HepG2 (cell line): Measurements from ENCODE around the gene ENTREP1. TPM values are rescaled to one million over a fixed set of nuclear protein-coding genes. Genes with fewer than 3 reads are reported as not detected.

Experiments
- ATAC-seq: fragments of 200-7000 bp; cut with Tn5 transposase; 3 replicates; pipeline ENCODE4 v1.9.1; 2020; ENCODE audit warnings: mild to moderate bottlenecking, moderate library complexity
- BruUV-seq: library from RNA; stranded (reverse); fragments of 400-500 nt; replicated peaks from 2 replicates; lab custom pipeline; 2021; lab: Mats Ljungman, UMichigan
- CTCF ChIA-PET: fragments of 300-600 bp; formaldehyde crosslinking; extraction: SDS; loops from one replicate; lab custom pipeline; 2021; ENCODE audit warnings: low total read pairs, inconsistent platforms, low intra/inter-chr PET ratio; lab: Yijun Ruan, JAX
- POLR2A ChIA-PET: fragments of 350-600 bp; sonication (Branson Sonifier 250); formaldehyde crosslinking; loops from one replicate; lab custom pipeline; 2020; ENCODE audit warnings: antibody characterized with exemption, inconsistent platforms; lab: Yijun Ruan, JAX
- DNase-seq: peaks from one replicate; pipeline ENCODE4 v3.0.0-alpha.2; 2015; ENCODE audit warnings: low spot score
- FAIRE-seq: peaks from 3 replicates; lab custom pipeline; 2011; peaks lifted over from hg19 to GRCh38; lab: Jason Lieb, UNC
- H2AFZ ChIP-seq: one replicate; pipeline ENCODE4 v1.6.1; 2011; ENCODE audit warnings: low read length, inconsistent platforms
- H3K27ac ChIP-seq: fragments of 300-600 bp; 3 replicates; pipeline ENCODE4 v1.8.0; 2011; ENCODE audit warnings: mixed run types, mild to moderate bottlenecking, mixed read lengths, low read length, inconsistent platforms; ENCODE audit not compliant: insufficient read depth; ENCODE audit errors: extremely low read length
- H3K27me3 ChIP-seq, 2 experiments: fragments of 200-600 bp in 1 of 2; 2 replicates in 1 of 2; 3 replicates in 1 of 2; pipeline versions ENCODE4 v1.6.0 to v1.8.0; 2011; ENCODE audit warnings: low read length in 2 of 2, mild to moderate bottlenecking in 2 of 2, moderate library complexity in 2 of 2, inconsistent platforms in 1 of 2; ENCODE audit not compliant: insufficient read depth in 2 of 2, control insufficient read depth in 1 of 2
- H3K36me3 ChIP-seq, 2 experiments: fragments of 200-600 bp in 1 of 2; replicated peaks in 1 of 2; 2 replicates in 1 of 2; 3 replicates in 1 of 2; pipeline versions ENCODE4 v1.5.1 to v1.8.0; 2011; ENCODE audit warnings: low read length in 2 of 2, inconsistent platforms in 1 of 2; ENCODE audit not compliant: insufficient read depth in 2 of 2, control insufficient read depth in 1 of 2
- H3K4me1 ChIP-seq: 2 replicates; pipeline ENCODE4 v1.5.1; 2012; ENCODE audit warnings: low read length, inconsistent platforms; ENCODE audit not compliant: insufficient read depth
- H3K4me2 ChIP-seq: 2 replicates; pipeline ENCODE4 v1.6.0; 2011; ENCODE audit warnings: low read depth, low read length, inconsistent platforms
- H3K4me3 ChIP-seq, 3 experiments: fragments of 200-600 bp in 1 of 3; sonication (generic), shearing (Covaris generic) in 1 of 3; replicated peaks in 1 of 3; 2 replicates each; pipeline ENCODE4 v1.5.1; 2011 to 2016; ENCODE audit warnings: low read length in 3 of 3, inconsistent platforms in 2 of 3, low read depth in 2 of 3, mild to moderate bottlenecking in 2 of 3, control low read depth in 1 of 3, mixed read lengths in 1 of 3; ENCODE audit not compliant: insufficient read depth in 1 of 3
- H3K79me2 ChIP-seq: one replicate; pipeline ENCODE4 v1.6.1; 2011; ENCODE audit warnings: low read length, inconsistent platforms; ENCODE audit not compliant: insufficient read depth
- H3K9ac ChIP-seq: 2 replicates; pipeline ENCODE4 v1.6.0; 2011; ENCODE audit warnings: mild to moderate bottlenecking, low read depth, low read length, inconsistent platforms; ENCODE audit not compliant: insufficient read depth
- H3K9me3 ChIP-seq: 2 replicates; pipeline ENCODE4 v1.5.1; 2012; ENCODE audit warnings: mild to moderate bottlenecking, low read length
- H4K20me1 ChIP-seq: 2 replicates; pipeline ENCODE4 v1.6.0; 2011; ENCODE audit warnings: inconsistent platforms, mild to moderate bottlenecking, low read length, moderate library complexity; ENCODE audit not compliant: insufficient read depth
- EZH2 ChIP-seq: conservative IDR thresholded peaks from 2 replicates; pipeline ENCODE4 v1.6.1; 2012; ENCODE audit warnings: mild to moderate bottlenecking, low read depth, low read length, moderate library complexity
- HIC2 ChIP-seq: sonication (generic); formaldehyde crosslinking; IDR thresholded peaks from 2 replicates; pipeline ENCODE4 v1.9.0; 2022; ENCODE audit warnings: low read depth, missing genetic modification reagents
- RXRA ChIP-seq: sonication (generic); formaldehyde crosslinking; IDR thresholded peaks from 2 replicates; pipeline ENCODE4 v1.5.1; 2020; ENCODE audit warnings: missing genetic modification reagents
- SMARCE1 ChIP-seq: fragments of 450-650 bp; IDR thresholded peaks from 2 replicates; pipeline ENCODE4 v1.6.1; 2017; ENCODE audit warnings: borderline replicate concordance
- SOX5 ChIP-seq: IDR thresholded peaks from 2 replicates; pipeline ENCODE4 v1.6.1; 2016; ENCODE audit warnings: borderline replicate concordance
- SP1 ChIP-seq, 2 experiments: fragments of 450-650 bp in 1 of 2; sonication (generic) in 1 of 2; formaldehyde crosslinking in 1 of 2; IDR thresholded peaks; 2 replicates each; pipeline versions ENCODE4 v1.4.0 to v1.6.1; 2016 to 2020; ENCODE audit warnings: missing genetic modification reagents in 1 of 2
- STAT5B ChIP-seq: sonication (generic); formaldehyde crosslinking; IDR thresholded peaks from 2 replicates; pipeline ENCODE4 v1.4.0; 2020; ENCODE audit warnings: missing genetic modification reagents
- YY1 ChIP-seq: IDR thresholded peaks from 2 replicates; pipeline ENCODE4 v1.6.1; 2011; ENCODE audit warnings: low read length, low read depth, moderate library complexity, mild to moderate bottlenecking; ENCODE audit not compliant: insufficient read depth, insufficient replicate concordance
- ZNF597 ChIP-seq: sonication (generic); formaldehyde crosslinking; IDR thresholded peaks from 2 replicates; pipeline ENCODE4 v1.5.0; 2020; ENCODE audit warnings: missing genetic modification reagents
- ZNF619 ChIP-seq: sonication (generic); formaldehyde crosslinking; IDR thresholded peaks from 2 replicates; pipeline ENCODE4 v1.4.0; 2020; ENCODE audit warnings: mild to moderate bottlenecking, missing genetic modification reagents
- ZSCAN20 ChIP-seq: sonication (generic); formaldehyde crosslinking; IDR thresholded peaks from 2 replicates; pipeline ENCODE4 v1.4.0; 2020; ENCODE audit warnings: missing genetic modification reagents, mild to moderate bottlenecking, borderline replicate concordance
- WGBS: methylation state at CpG from one replicate; pipeline ENCODE4 v1.1.6; 2017; ENCODE audit warnings: low lambda C conversion rate; 5-methylcytosine and 5-hydroxymethylcytosine counted together
- in situ Hi-C: cut with HindIII; loops from 2 replicates; pipeline ENCODE4 v1.10.0; 2017; ENCODE audit warnings: low pct_unique_long_range_greater_than_20kb; ENCODE audit not compliant: extremely low pct_ligation_motif_present
- intact Hi-C: fragments of 100-400 bp; cut with micrococcal nuclease; formaldehyde crosslinking; loops from one replicate; pipeline ENCODE4 v1.10.0; 2022; ENCODE audit not compliant: unreplicated experiment
- polyA plus RNA-seq, 8 experiments: library from polyadenylated mRNA; depleted of rRNA in 3 of 8; stranded (reverse) in 7 of 8; unstranded in 1 of 8; fragments of >200 nt; fragmentation: Illumina TruSeq in 4 of 8; extraction: Trizol in 4 of 8; gene quantifications; 2 replicates each; pipeline versions ENCODE4 v1.2.1 to v1.2.3, GENCODE V29; 2011 to 2016; ENCODE audit warnings: low read depth in 4 of 8, missing spikeins in 1 of 8, mixed read lengths in 1 of 8; ENCODE audit not compliant: insufficient read depth in 1 of 8
- total RNA-seq, 5 experiments: library from RNA; depleted of rRNA; stranded (reverse); fragments of >200 nt; fragmentation: Illumina TruSeq; extraction: Trizol; gene quantifications; 2 replicates each; pipeline ENCODE4 v1.2.3, GENCODE V29; 2016; ENCODE audit warnings: low read depth in 1 of 5
- TF ChIP-seq, protein P1 (sequence below): sonication (generic); formaldehyde crosslinking; IDR thresholded peaks from 2 replicates; pipeline ENCODE4 v1.5.1; 2020; ENCODE audit warnings: missing genetic modification reagents, mild to moderate bottlenecking, borderline replicate concordance
- TF ChIP-seq, protein P2 (sequence below): sonication (generic); formaldehyde crosslinking; IDR thresholded peaks from 2 replicates; pipeline ENCODE4 v1.8.0; 2022; ENCODE audit warnings: missing genetic modification reagents, low read depth, mild to moderate bottlenecking, borderline replicate concordance

The ENTREP1 gene
- total and polyA plus RNA-seq, 2 of the 13 experiments (the other 11 are each of a cell fraction or from before 2014, with no cell fraction given): not detected

DNA sequence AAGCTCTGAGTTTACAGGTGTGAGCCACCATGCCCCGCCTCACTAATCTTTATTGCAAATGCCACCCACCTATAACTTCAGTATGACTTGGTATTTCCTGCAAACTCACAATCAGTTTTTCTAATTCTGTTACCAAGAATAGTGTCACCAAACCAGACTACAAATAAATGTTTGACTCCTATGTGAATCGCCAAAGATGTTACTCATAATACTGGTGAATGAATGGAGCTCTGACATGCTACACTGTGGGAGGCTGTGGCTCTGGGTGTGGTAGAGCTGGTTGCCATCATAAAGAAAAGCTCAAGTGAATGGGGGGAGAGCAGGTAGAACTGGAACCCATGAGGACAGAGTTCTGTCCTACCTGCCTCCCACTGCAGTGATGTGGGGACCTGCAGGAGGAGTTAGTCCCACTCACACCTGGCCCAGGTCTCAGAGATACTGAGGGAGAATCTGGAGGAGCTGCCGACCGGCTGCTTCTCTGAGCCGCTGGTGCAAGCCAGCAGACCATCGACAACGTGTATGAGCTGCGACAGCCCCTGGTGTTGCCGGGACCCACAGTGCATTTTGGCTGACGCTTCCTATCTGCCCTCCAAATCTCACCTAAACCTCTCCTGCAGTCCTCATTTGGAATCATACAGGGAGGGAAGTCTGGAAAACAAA, 95.7 kb downstream of the ENTREP1 start:
- POLR2A ChIA-PET: no interaction called here
- BruUV-seq: no TSS peak
- H3K36me3 ChIP-seq: no peaks in the 10 kb centered on the region
- H3K27ac ChIP-seq: no peak overlapping the region
- FAIRE-seq (no peak), DNase-seq (no peak), ATAC-seq (no peak)
- H2AFZ ChIP-seq: no peak overlapping the region
- no peak overlapping the region for H3K4me3 ChIP-seq
- no peaks in the 10 kb centered on the region for H3K27me3 ChIP-seq
- no peaks in the 10 kb centered on the region for H3K9me3 ChIP-seq
- no peak overlapping the region for H3K9ac ChIP-seq
- in situ Hi-C loops: loop anchor here (5.0 kb wide), 1 partner anchor 127 kb away; no protein-coding TSS in a partner anchor
- no peaks in the 10 kb centered on the region for H3K4me1 ChIP-seq
- H4K20me1 ChIP-seq: no peaks in the 10 kb centered on the region
- WGBS: 34% methylated on average over 7 of the region's 10 CpGs
- CTCF ChIA-PET: interaction anchor here (4.6 kb wide), 1 partner anchor 128 kb away, joined by 87 read pairs; no protein-coding TSS in a partner anchor
- TF ChIP-seq SOX5: no peak
- TF ChIP-seq SMARCE1: no peak
- TF ChIP-seq, protein P1, sequence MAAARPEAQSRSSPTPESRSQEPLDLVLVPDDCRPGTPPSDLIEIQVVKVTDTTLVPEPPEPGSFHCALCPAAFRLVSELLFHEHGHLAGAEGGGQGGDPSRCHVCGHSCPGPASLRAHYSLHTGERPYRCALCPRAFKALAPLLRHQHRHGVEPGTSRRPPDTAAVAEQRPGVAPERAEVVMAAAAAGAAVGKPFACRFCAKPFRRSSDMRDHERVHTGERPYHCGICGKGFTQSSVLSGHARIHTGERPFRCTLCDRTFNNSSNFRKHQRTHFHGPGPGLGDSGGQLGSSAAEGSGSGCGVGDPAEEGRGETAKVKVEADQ (CRISPR knock-in tag): no peak
- TF ChIP-seq, protein P2, sequence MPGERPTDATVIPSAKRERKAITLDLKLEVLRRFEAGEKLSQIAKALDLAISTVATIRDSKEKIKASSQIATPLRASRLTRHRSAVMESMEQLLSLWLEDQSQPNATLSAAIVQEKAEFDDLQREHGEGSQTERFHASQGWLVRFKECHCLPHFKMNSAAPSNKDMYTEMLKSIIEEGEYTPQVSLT (CRISPR knock-in tag): no peak
- no peak for TF ChIP-seq YY1
- no peak for TF ChIP-seq SP1 (IDR thresholded peaks at IDR 0.05)
- TF ChIP-seq SP1 (CRISPR knock-in tag; IDR thresholded peaks at IDR 0.05): no peak
- TF ChIP-seq EZH2: no peak
- TF ChIP-seq ZNF619: no peak
- no peak for TF ChIP-seq RXRA (CRISPR knock-in tag)
- TF ChIP-seq STAT5B (CRISPR knock-in tag): no peak
- no peak for TF ChIP-seq ZNF597 (CRISPR knock-in tag)
- TF ChIP-seq HIC2 (CRISPR knock-in tag): no peak
- TF ChIP-seq ZSCAN20 (CRISPR knock-in tag): no peak
- intact Hi-C loops: loop anchor here (10.0 kb wide), 2 partner anchors 234 to 324 kb away; no protein-coding TSS in a partner anchor
- no peaks in the 10 kb centered on the region for H3K79me2 ChIP-seq
- no peak overlapping the region for H3K4me2 ChIP-seq
